Measurements from ENCODE around the gene ANKMY1. TPM values are rescaled to one million over a fixed set of nuclear protein-coding genes. Genes with fewer than 3 reads are reported as not detected.

The ANKMY1 gene
- total and polyA plus RNA-seq, 2 experiments from 2014 or later: 2.3 to 8.9 TPM

GRCh38 chr2:240557808-240558207 lies at the start of gene ANKMY1 (continued):
- TF ChIP-seq, protein P1, sequence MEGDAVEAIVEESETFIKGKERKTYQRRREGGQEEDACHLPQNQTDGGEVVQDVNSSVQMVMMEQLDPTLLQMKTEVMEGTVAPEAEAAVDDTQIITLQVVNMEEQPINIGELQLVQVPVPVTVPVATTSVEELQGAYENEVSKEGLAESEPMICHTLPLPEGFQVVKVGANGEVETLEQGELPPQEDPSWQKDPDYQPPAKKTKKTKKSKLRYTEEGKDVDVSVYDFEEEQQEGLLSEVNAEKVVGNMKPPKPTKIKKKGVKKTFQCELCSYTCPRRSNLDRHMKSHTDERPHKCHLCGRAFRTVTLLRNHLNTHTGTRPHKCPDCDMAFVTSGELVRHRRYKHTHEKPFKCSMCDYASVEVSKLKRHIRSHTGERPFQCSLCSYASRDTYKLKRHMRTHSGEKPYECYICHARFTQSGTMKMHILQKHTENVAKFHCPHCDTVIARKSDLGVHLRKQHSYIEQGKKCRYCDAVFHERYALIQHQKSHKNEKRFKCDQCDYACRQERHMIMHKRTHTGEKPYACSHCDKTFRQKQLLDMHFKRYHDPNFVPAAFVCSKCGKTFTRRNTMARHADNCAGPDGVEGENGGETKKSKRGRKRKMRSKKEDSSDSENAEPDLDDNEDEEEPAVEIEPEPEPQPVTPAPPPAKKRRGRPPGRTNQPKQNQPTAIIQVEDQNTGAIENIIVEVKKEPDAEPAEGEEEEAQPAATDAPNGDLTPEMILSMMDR (conservative IDR thresholded peaks at IDR 0.05; ENCODE audit: low read depth in 2 of 2): no peak
- TF ChIP-seq ZNF331 (CRISPR knock-in tag; IDR thresholded peaks at IDR 0.05; ENCODE audit: low read depth): no peak

DNA sequence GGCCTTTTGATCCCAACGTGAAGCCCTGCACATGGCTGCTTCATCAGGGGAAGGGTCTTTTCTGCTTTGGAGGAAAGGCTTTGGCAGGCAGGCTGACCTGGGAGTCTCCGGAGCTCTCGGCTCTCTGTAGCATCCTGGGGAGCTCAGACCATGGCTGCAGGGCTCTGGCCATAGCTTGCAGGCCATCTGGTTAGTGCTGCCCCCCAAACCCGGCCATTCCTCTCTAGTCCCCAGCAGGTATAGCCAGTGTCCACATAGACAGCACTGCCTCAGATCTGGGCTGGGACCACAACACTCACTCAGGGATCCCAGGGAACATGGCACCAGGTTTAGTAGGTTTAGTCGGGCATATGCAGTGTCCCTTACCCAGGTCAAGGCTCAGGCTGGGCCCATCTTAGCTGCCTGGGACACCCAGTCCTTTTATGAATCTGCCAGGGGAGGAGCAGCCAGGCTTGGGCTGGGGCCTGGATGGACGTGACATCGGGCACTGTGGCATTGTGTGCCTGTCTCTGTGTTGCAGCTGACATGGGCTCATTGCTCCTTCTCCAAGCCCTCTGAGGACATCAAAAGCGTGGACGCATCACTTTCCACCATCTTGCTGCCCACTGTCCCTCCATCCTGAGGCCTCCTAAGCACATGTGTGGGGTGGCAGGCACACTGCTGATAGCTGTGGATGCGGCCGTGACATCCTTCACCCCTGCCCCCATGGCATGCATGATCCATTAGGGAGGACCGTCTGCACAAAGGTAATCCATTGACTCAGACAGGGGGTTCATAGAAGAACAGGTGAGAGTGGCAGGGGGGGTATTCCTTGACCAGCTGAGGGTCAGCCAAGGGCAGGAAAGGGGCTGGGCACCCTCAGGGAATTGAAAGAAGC lies 48.3 kb upstream of the ANKMY1 start:
- H3K4me1 Mint-ChIP-seq: no peaks in the 10 kb centered on the region
- H3K9me2 ChIP-seq (ENCODE audit: insufficient read depth): no peaks in the 10 kb centered on the region
- H3K36me3 ChIP-seq (ENCODE audit: insufficient read depth): no peaks in the 10 kb centered on the region
- no peak overlapping the region for H3K4me3 Mint-ChIP-seq
- no peak overlapping the region for H2AFZ ChIP-seq
- peaks cover 2% of the 10 kb centered on the region for H3K27me3 Mint-ChIP-seq (ENCODE audit: insufficient read depth, low read depth, poor library complexity)
- no peaks in the 10 kb centered on the region for H3F3A ChIP-seq (replicated peaks; ENCODE audit: low read depth)
- no peaks in the 10 kb centered on the region; the same call in 2 of the 3 replicates for H3K36me3 Mint-ChIP-seq (ENCODE audit: low read depth)
- no peaks in the 10 kb centered on the region for H3K4me1 ChIP-seq (ENCODE audit: insufficient read depth)
- H4K20me1 ChIP-seq (replicated peaks; ENCODE audit: insufficient read depth): no peaks in the 10 kb centered on the region
- ATAC-seq (no peak), DNase-seq (ENCODE audit: low spot score) (no peak)
- no peaks in the 10 kb centered on the region for H3K27me3 ChIP-seq (ENCODE audit: insufficient read depth)
- H3K27ac Mint-ChIP-seq: no peak overlapping the region; the same call in 1 of the 2 replicates
- no peak overlapping the region for H3K4me3 ChIP-seq
- no peaks in the 10 kb centered on the region for H3K79me2 ChIP-seq (replicated peaks; ENCODE audit: insufficient read depth)
- H3K9me3 Mint-ChIP-seq: no peaks in the 10 kb centered on the region
- no peak overlapping the region for H3K27ac ChIP-seq (ENCODE audit: low read depth)
- TF ChIP-seq NANOG (IDR thresholded peaks at IDR 0.05; ENCODE audit: borderline replicate concordance): no peak
- TF ChIP-seq EZH2 (IDR thresholded peaks at IDR 0.05; ENCODE audit: low read depth, unreplicated experiment): no peak
- TF ChIP-seq CREB1 (CRISPR knock-in tag; IDR thresholded peaks at IDR 0.05; ENCODE audit: low read depth): no peak
- TF ChIP-seq EZH2phosphoT487 (IDR thresholded peaks at IDR 0.05; ENCODE audit: unreplicated experiment): no peak
- TF ChIP-seq, protein P1 (conservative IDR thresholded peaks at IDR 0.05; ENCODE audit: low read depth in 2 of 2): no peak
- no peak for TF ChIP-seq ZNF114 (CRISPR knock-in tag; IDR thresholded peaks at IDR 0.05)
- TF ChIP-seq, protein P2, sequence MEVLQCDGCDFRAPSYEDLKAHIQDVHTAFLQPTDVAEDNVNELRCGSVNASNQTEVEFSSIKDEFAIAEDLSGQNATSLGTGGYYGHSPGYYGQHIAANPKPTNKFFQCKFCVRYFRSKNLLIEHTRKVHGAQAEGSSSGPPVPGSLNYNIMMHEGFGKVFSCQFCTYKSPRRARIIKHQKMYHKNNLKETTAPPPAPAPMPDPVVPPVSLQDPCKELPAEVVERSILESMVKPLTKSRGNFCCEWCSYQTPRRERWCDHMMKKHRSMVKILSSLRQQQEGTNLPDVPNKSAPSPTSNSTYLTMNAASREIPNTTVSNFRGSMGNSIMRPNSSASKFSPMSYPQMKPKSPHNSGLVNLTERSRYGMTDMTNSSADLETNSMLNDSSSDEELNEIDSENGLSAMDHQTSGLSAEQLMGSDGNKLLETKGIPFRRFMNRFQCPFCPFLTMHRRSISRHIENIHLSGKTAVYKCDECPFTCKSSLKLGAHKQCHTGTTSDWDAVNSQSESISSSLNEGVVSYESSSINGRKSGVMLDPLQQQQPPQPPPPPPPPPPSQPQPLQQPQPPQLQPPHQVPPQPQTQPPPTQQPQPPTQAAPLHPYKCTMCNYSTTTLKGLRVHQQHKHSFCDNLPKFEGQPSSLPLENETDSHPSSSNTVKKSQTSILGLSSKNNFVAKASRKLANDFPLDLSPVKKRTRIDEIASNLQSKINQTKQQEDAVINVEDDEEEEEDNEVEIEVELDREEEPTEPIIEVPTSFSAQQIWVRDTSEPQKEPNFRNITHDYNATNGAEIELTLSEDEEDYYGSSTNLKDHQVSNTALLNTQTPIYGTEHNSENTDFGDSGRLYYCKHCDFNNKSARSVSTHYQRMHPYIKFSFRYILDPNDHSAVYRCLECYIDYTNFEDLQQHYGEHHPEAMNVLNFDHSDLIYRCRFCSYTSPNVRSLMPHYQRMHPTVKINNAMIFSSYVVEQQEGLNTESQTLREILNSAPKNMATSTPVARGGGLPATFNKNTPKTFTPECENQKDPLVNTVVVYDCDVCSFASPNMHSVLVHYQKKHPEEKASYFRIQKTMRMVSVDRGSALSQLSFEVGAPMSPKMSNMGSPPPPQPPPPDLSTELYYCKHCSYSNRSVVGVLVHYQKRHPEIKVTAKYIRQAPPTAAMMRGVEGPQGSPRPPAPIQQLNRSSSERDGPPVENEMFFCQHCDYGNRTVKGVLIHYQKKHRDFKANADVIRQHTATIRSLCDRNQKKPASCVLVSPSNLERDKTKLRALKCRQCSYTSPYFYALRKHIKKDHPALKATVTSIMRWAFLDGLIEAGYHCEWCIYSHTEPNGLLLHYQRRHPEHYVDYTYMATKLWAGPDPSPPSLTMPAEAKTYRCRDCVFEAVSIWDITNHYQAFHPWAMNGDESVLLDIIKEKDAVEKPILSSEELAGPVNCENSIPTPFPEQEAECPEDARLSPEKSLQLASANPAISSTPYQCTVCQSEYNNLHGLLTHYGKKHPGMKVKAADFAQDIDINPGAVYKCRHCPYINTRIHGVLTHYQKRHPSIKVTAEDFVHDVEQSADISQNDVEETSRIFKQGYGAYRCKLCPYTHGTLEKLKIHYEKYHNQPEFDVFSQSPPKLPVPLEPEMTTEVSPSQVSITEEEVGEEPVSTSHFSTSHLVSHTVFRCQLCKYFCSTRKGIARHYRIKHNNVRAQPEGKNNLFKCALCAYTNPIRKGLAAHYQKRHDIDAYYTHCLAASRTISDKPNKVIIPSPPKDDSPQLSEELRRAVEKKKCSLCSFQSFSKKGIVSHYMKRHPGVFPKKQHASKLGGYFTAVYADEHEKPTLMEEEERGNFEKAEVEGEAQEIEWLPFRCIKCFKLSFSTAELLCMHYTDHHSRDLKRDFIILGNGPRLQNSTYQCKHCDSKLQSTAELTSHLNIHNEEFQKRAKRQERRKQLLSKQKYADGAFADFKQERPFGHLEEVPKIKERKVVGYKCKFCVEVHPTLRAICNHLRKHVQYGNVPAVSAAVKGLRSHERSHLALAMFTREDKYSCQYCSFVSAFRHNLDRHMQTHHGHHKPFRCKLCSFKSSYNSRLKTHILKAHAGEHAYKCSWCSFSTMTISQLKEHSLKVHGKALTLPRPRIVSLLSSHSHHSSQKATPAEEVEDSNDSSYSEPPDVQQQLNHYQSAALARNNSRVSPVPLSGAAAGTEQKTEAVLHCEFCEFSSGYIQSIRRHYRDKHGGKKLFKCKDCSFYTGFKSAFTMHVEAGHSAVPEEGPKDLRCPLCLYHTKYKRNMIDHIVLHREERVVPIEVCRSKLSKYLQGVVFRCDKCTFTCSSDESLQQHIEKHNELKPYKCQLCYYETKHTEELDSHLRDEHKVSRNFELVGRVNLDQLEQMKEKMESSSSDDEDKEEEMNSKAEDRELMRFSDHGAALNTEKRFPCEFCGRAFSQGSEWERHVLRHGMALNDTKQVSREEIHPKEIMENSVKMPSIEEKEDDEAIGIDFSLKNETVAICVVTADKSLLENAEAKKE (CRISPR knock-in tag; IDR thresholded peaks at IDR 0.05): no peak
- no peak for TF ChIP-seq ZNF331 (CRISPR knock-in tag; IDR thresholded peaks at IDR 0.05; ENCODE audit: low read depth)
- no peak overlapping the region for H3K4me2 ChIP-seq
